SH-SY5Y (cell line): ENCODE results near the gene NAGA.

ENCODE experiments used
- GATA2 ChIP-seq: IDR thresholded peaks from 2 replicates; pipeline ENCODE4 v1.6.1; 2011; ENCODE audit warnings: mild to moderate bottlenecking, low read depth, low read length
- GATA3 ChIP-seq: IDR thresholded peaks from 2 replicates; pipeline ENCODE4 v1.6.1; 2011; ENCODE audit warnings: low read depth, mild to moderate bottlenecking, low read length, moderate library complexity

- TF ChIP-seq GATA2 (no peak), GATA3 (no peak)
Observed at GRCh38 chr22:42041784-42042183, 28.8 kb downstream of the NAGA start.
